Lung (tissue), 12 donors: ENCODE data around the gene USP6NL. TPM values are rescaled to one million over a fixed set of nuclear protein-coding genes. Genes with fewer than 3 reads are reported as not detected.
A peak's percentile ranks its signal among the peaks of the same experiment; 100 is the strongest.

ENCODE experiments used
- ATAC-seq: fragments of 200-7000 bp; cut with Tn5 transposase; one replicate; pipeline ENCODE4 v1.9.1; 2020; ENCODE audit warnings: moderate number of reproducible peaks; ENCODE audit not compliant: insufficient read depth, low FRiP score
- DNase-seq, 3 donors: peaks; one replicate each; pipeline ENCODE4 v3.0.0-alpha.2; 2013 to 2017
- H3K27ac ChIP-seq, 2 donors: one replicate each; pipeline ENCODE4 v1.5.1; 2013; ENCODE audit warnings: mild to moderate bottlenecking in 2 of 2, moderate library complexity in 2 of 2, control low read depth in 1 of 2, inconsistent platforms in 1 of 2, low read depth in 1 of 2, low read length in 1 of 2
- H3K27me3 ChIP-seq, 3 donors: one replicate each; pipeline ENCODE4 v1.5.1; 2013; ENCODE audit warnings: low read length in 2 of 3; ENCODE audit not compliant: control insufficient read depth in 3 of 3, insufficient read depth in 3 of 3
- H3K36me3 ChIP-seq, 4 donors: one replicate each; pipeline ENCODE4 v1.5.1; 2013; ENCODE audit warnings: low read length in 4 of 4, mild to moderate bottlenecking in 1 of 4, moderate library complexity in 1 of 4; ENCODE audit not compliant: control insufficient read depth in 4 of 4, insufficient read depth in 4 of 4
- H3K4me1 ChIP-seq, 5 donors: one replicate each; pipeline ENCODE4 v1.5.1; 2013; ENCODE audit warnings: low read length in 5 of 5, mild to moderate bottlenecking in 2 of 5, moderate library complexity in 1 of 5; ENCODE audit not compliant: control insufficient read depth in 5 of 5, insufficient read depth in 5 of 5
- H3K4me3 ChIP-seq: one replicate; pipeline ENCODE4 v1.5.1; 2013; ENCODE audit warnings: mild to moderate bottlenecking, control low read depth, moderate library complexity
- H3K9ac ChIP-seq, 2 donors: one replicate each; pipeline ENCODE4 v1.5.1; 2013; ENCODE audit warnings: low read length in 2 of 2, control low read depth in 1 of 2; ENCODE audit not compliant: insufficient read depth in 1 of 2
- H3K9me3 ChIP-seq, 4 donors: one replicate each; pipeline ENCODE4 v1.5.1; 2013; ENCODE audit warnings: low read length in 3 of 4, mild to moderate bottlenecking in 1 of 4, moderate library complexity in 1 of 4; ENCODE audit not compliant: control insufficient read depth in 4 of 4, insufficient read depth in 3 of 4
- WGBS, 2 donors: extraction: QIAGEN DNeasy Blood & Tissue Kit; methylation state at CpG; one replicate each; pipeline ENCODE4 v1.1.7; 2013; 5-methylcytosine and 5-hydroxymethylcytosine counted together
- polyA plus RNA-seq, 2 donors: library from polyadenylated mRNA; stranded (reverse); fragments of 200-250 nt; gene quantifications; one replicate each; pipeline ENCODE4 v1.2.1, GENCODE V29; 2013
- total RNA-seq, 2 donors: library from RNA; depleted of rRNA in 1 of 2; stranded (reverse); fragments of >200 nt in 1 of 2; gene quantifications; one replicate each; pipeline ENCODE4 v1.2.1, GENCODE V29; 2014 to 2021
- TF ChIP-seq, protein P1 (sequence below): IDR thresholded peaks from 2 replicates; pipeline ENCODE4 v1.5.1; 2012; ENCODE audit warnings: mild to moderate bottlenecking; ENCODE audit errors: control extremely low read depth, extremely low read depth
- donor health status: control.
- donor health status: control.
- donor health status: Bipolar disorder and iron deficiency.
- donor health status: healthy.
- donor health status: DM: yes; HTN: yes; CAD: no.

Gene USP6NL
- total and polyA plus RNA-seq, 4 donors, result 5.4 to 41.7 (median 13.4) TPM

- Histone ChIP-seq H3K4me3 (no peak overlapping the region), H3K27me3 (no peaks in the 10 kb centered on the region), H3K36me3 (no peaks in the 10 kb centered on the region), H3K4me1 (peaks cover 0 to 6% (median 0%) of the 10 kb centered on the region in 5 donors), H3K9ac (no peak overlapping the region), H3K27ac (no peak overlapping the region), H3K9me3 (no peaks in the 10 kb centered on the region)
- WGBS, 2 donors, result 88 to 99% methylated on average over 2 of the region's 2 CpGs
- DNase-seq (no peak), ATAC-seq (peak; percentile 68)
- TF ChIP-seq, protein P1, sequence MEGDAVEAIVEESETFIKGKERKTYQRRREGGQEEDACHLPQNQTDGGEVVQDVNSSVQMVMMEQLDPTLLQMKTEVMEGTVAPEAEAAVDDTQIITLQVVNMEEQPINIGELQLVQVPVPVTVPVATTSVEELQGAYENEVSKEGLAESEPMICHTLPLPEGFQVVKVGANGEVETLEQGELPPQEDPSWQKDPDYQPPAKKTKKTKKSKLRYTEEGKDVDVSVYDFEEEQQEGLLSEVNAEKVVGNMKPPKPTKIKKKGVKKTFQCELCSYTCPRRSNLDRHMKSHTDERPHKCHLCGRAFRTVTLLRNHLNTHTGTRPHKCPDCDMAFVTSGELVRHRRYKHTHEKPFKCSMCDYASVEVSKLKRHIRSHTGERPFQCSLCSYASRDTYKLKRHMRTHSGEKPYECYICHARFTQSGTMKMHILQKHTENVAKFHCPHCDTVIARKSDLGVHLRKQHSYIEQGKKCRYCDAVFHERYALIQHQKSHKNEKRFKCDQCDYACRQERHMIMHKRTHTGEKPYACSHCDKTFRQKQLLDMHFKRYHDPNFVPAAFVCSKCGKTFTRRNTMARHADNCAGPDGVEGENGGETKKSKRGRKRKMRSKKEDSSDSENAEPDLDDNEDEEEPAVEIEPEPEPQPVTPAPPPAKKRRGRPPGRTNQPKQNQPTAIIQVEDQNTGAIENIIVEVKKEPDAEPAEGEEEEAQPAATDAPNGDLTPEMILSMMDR, result no peak
Measured at GRCh38 chr10:11539191-11539868, 72.1 kb downstream of the USP6NL start.

DNA sequence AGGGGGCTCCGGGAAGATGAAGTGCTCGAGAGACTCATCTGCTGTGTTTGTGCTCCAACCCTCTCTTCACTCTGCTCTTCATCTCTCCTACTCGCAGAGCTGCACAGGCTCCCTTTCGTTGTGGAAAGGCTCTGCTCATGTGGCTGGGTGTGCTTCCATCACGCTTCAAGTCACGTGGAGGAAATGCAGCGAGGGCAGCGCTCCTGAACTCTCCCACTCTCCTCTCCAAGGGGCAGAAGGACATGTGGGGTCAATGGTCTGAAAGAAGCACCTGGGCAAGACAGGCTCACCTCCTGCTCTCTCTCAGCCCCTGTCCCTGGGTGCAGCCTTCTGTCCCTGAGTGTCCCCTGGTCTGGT, 72.6 kb downstream of the USP6NL start:
- TF ChIP-seq, protein P1, result no peak

GRCh38 chr10:11536228-11536627, 75.2 kb downstream of the USP6NL start:
- ATAC-seq, result no peak
- no peak overlapping the region for H3K27ac ChIP-seq
- no peaks in the 10 kb centered on the region for H3K9me3 ChIP-seq
- peaks cover 0 to 23% (median 3%) of the 10 kb centered on the region in 5 donors for H3K4me1 ChIP-seq
- no peak for DNase-seq
- no peak overlapping the region for H3K4me3 ChIP-seq
- no peak overlapping the region for H3K9ac ChIP-seq
- TF ChIP-seq, protein P1, result no peak
- peaks cover 0 to 1% (median 0%) of the 10 kb centered on the region in 4 donors for H3K36me3 ChIP-seq
- H3K27me3 ChIP-seq, result no peaks in the 10 kb centered on the region
- WGBS, 2 donors, result 96 to 100% methylated on average over 1 of the region's 1 CpG

More for the DNA sequence above, 72.6 kb downstream of the USP6NL start:
- no peak overlapping the region for H3K9ac ChIP-seq
- H3K4me3 ChIP-seq, result no peak overlapping the region
- peaks cover 0 to 1% (median 0%) of the 10 kb centered on the region in 4 donors for H3K36me3 ChIP-seq
- WGBS, 2 donors, result 95% methylated on average over 8 of the region's 8 CpGs
- no peak overlapping the region for H3K27ac ChIP-seq
- no peaks in the 10 kb centered on the region for H3K27me3 ChIP-seq
- H3K4me1 ChIP-seq, result peaks cover 0 to 9% (median 0%) of the 10 kb centered on the region in 5 donors
- H3K9me3 ChIP-seq, result no peaks in the 10 kb centered on the region
- DNase-seq (no peak), ATAC-seq (no peak)
